Suppressor macrophage treated with lipopolysaccharide for 1 hour (primary cell): ENCODE data around the gene AFP.

ENCODE experiments used
- DNase-seq, 3 donors: peaks; one replicate each; pipeline ENCODE4 v3.0.0-alpha.2; 2020 to 2022

Gene AFP

DNA sequence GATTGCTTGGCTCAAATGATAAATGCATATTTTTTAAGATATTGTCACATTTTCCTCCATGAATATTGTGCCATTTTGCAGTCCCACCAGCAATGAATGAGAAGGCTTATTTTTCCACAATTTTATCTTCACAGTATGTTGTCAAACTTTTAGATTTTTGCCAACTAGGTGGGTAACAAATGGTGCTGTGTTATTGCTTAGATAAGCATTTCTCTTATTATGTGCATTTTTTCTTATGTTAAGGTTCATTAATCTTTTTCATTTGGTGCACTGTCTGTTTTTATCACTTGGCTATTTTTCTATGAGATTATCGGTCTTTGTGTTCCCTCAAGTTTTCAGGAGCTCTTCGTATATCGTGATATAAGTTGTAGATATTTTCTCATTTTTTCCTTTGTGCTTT is 32.1 kb downstream of the AFP start:
- no peak for DNase-seq

DNA sequence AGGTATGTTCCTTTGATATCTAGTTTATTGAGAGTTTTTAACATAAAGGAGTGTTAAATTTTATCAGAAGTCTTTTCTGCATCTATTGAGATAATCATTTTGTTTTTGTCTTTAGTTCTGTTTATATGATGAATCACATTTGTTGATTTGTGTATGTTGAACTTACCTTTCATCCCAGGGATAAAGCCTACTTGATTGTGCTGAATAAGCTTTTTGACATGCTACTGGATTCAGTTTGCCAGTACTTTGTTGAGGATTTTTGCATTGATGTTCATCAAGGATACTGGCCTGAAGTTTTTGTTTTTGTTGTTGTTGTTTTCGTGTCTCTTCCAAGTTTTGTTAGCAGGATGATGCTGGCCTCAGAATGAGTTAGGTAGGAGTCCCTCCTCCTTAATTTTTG is 34.7 kb downstream of the AFP start:
- no peak for DNase-seq

DNA sequence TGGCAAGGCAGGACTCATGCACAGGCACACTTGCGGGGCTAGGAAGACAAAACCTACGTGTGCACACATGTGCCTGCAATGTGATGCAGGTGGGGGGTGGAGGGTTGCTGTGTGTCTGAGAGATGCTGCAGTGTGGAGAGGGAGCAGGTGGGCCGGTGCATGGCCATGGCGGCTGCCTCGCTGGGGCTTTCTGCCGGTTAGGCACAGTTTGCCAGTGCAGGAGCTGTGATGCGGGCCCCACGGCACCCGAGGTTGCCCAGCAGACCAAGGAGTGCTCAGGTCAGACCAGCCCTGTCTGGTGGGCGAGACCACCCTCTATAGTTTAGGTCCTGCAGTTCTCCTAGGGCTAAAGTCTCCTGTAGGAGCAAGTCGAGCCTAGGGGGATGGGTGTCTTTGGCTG is 41.2 kb downstream of the AFP start:
- no peak for DNase-seq

DNA sequence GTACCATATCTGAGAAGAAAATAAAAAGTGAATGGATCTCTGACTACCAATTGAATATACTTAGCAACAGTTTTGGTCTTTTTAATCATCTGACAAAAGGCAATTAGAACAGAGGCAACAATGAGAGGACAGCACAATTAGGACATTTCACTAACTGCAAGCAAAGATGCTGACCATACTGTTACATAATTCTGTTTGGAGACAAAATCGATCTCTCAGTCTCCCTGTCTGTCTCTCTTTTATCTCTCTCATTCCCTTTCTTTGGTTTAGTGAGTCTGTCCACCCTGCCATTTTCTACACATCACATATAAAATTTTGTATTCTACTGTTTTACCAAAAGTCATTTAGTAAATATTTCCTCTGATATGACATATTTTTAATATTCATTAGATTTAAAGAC is 43.3 kb downstream of the AFP start:
- DNase-seq = no peak

DNA sequence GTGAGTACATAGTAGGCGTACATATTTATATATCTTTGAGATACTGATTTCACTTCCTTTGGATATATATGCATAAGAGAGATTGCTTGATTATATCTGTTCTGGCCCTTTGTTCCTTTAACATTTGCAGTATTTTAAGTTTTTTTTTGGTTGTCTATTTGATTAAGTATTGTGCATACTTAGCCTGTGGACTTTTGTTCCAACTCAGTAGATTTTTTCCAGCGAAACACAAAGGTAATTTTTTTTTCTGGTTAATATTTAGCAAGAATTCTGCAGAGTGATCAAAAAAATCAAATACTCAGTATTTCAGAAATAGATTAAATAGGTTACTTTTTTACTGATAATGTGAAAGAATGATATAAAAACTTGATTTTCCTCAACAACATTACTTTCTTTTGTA is 45.3 kb downstream of the AFP start, which contains the start of gene AFM:
TSS of gene AFM (plus strand) at position 388 of the 400 bp plus-strand sequence. CDS start 31 bp downstream, outside the sequence.
- DNase-seq = no peak

DNA sequence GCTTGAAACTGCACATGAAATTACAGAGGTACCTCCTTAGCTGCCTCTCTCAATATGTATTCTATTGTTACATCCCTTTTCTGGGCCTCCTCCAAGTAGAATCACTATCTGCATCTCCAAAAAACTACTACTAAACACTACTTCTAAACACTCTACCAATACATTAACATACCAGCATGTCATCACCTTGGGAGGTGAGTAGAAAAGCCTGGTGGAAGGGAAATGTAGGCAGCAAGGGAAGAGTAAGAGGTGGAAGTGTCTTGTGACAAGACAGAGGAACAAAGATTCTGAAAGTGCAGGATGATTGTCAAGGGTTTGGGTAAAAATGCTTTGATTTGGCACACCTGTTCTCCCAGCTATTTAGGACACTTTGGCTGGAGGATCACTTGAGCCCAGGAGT is 49.1 kb downstream of the AFP start:
- DNase-seq = no peak

DNA sequence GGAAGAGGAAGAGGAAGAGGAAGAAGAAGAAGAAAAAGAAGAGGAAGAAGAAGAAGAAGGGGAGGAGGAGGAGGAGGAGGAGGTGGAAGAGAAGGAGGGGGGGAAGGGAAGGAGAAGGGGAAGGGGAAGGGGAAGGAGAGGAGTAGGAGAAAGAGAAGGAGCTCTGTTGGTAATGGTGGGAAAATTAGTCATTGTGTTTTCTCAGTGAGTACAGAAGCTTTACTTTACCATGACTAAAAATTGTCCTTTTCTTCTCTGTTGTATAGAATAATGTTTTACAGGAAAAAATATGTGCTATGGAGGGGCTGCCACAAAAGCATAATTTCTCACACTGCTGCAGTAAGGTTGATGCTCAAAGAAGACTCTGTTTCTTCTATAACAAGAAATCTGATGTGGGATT is 49.6 kb downstream of the AFP start:
- no peak for DNase-seq

DNA sequence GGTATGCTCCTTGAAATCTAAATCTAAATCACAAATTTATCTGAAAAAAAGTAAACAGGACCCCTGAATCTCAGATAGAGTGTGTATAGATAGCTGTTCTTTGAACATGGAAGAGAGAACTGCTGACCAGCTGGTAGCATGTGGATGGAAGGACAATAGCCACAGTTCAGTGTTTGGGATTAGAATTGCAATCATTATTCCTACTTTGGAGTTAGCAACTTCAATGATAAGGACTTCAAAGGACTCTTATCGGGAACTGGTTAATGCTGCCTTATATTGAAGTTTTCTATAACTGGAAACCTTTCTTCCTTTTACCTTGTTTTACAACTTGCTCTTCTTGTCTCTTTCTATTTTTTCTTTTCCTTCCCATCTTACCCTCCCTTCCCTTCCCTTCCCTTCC is 50.5 kb downstream of the AFP start:
- DNase-seq = no peak

DNA sequence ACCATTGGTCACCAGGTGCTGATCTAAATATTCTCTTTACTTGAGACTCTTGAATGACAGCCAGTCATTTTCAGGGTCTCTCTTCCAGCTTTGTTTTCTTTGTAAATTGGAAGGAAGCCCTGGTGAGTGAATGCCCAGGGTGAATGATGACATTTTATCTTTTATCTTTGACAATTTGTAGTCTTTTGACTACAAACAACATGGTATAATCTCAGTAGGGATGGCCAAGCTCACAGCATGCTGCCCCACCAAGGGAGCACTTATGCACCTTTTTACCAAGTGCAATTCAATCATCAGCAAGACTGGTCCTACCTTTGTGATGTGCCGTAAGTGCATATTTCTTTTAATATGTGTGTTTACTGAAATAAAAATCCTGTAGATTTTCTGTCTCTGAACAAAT is 51.2 kb downstream of the AFP start:
- no peak for DNase-seq

DNA sequence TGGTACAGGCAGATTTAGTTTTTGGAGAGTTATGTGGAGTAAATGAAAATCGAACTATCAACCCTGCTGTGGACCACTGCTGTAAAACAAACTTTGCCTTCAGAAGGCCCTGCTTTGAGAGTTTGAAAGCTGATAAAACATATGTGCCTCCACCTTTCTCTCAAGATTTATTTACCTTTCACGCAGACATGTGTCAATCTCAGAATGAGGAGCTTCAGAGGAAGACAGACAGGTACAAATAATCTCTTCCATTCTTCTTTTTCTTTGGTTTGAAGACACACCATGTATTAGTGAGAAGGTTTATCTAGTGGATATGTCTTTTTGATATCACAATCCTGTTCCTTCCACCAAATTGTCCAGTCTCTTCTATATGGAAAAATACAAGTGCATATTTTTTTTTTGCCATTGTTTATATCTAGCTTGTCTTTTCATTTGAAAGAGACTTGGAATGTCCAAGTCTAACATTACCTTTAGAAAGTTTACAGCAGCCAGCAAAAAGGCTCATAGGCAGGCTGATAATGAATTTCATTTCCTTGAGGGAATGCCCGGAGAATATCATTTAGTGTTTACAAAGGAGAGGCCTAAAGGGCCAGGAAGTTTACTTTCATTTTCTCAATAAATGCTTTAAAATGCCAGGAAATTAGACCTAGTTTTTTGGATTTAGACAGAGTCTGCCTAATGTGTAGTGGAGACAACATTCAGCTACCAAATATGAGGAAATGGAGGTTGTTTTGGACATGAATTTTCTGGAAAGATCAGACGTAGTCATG is 64.2 kb downstream of the AFP start:
- no peak for DNase-seq

DNA sequence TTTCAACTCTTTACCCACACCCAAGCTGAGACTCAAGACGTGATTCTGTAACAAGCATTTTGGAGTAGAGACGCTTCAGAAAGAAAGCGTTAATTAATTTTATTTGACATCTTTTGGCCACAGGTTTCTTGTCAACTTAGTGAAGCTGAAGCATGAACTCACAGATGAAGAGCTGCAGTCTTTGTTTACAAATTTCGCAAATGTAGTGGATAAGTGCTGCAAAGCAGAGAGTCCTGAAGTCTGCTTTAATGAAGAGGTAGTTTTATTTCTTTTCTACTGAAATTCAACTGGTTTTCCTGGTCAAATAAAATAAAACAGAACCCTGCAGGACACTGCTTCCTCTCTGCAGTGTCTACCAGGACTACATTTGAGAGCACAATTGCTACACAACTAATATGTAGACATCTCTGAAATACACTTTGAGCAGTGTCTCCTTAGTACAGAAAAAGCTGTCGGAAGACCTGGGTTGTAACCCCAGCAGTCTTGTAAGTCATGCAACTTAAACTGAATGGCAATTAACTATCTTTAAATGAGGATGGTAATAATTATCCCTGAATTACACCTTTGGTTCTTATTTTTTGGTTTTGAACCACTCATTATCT is 65.7 kb downstream of the AFP start:
- DNase-seq = no peak

DNA sequence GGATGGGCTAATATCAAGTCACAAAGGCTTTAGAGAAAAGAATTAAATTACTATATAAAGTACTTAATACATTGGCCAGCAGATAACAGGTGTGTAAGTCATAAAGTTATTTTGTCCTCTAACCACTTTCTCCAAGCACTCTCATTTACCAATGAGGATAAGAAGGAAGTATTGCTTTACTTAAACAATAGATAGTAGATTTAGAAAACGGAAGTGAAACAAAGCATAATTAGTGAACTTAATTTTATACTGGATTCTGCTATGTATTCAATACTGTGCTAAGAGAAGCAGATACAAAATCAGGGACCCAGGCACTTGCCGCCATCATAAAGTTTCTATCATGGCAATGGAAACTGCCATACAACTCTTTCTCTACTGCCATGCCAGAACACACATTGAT is 69.5 kb downstream of the AFP start:
- no peak for DNase-seq
